HTERT RPE-1 (cell line): Measurements from ENCODE around the gene ABCB9.

ENCODE experiments used
- in situ Hi-C: fragments of 300-500 bp; cut with MboI; formaldehyde crosslinking; loops from 4 replicates; pipeline ENCODE4 v1.14.3; 2020; ENCODE audit warnings: low sequenced_read_pairs

The ABCB9 gene

DNA sequence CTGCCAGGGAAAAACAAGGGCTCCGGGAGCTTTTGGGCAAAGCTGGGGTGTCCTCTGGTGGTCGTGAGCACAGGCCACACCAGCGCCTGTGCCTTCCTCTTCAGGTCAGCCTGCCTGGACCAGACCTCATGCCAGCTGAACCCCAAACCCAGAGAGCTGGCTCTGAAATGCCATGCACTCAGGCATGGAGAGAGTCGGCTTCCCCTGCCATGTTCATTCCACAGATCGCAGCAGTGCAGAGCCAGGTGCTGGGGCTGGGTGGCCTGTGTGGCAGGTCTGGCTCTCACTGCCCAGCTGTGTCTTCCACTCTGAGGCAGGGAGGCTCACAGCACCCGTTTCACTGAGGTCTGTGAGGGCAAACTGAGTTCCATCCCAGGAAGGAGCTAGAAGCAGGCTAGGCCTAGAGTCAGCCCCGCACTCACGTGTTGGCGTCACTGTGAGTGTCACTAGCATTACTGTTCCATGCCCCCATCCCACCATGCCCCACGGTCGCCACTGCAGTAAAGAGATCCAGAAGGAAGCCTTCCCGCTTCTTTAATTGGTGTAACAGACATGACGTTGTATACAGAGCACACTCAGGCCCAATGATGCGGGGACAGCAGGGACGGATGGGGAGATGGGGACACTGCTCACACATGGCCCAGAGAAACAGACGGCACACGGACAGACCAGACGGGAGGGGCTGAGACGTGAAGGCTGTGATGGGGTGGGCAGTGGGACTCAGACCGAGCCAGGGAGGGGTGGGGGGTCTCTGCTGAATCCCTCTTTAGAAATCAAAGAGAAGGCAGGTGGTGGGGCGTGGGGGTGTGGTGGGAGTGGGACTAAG, 16.9 kb upstream of the ABCB9 start:
- in situ Hi-C loops, result no loop called here

DNA sequence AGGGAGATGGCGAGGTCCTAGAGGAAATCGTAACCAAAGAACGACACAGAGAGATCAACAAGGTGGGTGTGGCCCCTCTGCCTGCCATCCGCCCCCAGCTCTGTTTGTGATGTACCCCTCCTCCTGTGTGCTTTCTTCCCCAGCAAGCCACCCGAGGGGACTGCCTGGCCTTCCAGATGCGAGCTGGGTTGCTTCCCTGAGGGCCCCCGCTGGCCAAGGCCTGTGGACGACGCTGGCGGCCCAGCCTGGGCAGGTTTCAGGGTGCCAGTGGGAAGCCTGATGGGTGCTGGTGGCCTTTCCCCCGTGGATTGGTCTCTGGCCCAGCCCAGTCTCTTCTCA, 16.2 kb upstream of the ABCB9 start:
- in situ Hi-C loops, result no loop called here

- in situ Hi-C loops, result no loop called here
These were observed 15.6 kb upstream of the ABCB9 start for GRCh38 chr12:122981587-122982476.

- in situ Hi-C loops, result no loop called here
These were observed 14.8 kb upstream of the ABCB9 start for GRCh38 chr12:122981036-122981471.

DNA sequence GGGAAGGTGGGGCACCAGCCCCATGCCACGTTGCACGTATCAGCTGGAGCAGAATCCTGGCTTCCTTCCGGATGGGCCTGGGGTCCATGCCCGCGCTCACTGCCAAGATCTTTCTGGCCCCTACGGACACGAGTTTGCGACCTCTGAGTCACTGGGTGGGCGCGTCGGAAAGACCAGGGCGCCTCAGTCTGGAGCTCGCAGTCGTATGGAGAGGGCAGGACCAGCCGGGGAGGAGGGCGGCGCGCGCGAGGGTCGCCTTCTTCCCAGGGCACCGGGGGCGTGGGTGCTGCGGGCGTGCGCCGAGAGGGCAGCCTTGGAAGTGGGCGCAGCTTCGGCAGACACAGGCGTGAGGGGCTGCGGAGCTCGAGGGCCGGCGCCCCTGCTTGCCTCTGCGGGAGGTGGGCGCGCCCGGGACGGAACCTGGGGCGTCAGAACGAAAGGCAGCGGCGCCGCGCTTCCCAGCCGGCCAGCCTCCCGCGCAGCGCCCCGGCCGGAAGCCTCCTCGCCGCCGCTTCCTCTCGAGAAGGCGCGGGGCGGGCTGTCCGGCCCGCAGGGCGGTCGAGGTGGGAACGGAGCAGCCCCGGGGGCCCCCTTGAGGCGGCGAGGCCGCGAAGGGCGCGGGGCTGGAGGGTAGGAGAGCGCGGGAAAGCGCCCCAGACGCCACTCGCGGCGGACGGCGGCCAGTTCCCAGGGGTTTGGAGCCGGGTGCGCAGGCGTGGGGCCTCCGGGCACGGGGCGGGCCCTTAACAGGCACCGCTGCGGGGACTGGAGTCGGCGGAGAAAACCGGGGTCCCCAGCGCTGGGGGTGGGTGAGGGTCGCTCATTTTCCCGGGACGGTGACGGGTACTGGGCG, 14.1 kb upstream of the ABCB9 start, which contains the start of gene ARL6IP4:
Gene ARL6IP4, plus strand, starts transcription at position 499 of the 853 bp plus-strand sequence. CDS start 459 bp downstream, outside the sequence.
- in situ Hi-C loops, result no loop called here

- in situ Hi-C loops, result no loop called here
These were observed 13.6 kb upstream of the ABCB9 start for GRCh38 chr12:122979908-122980182.

GRCh38 chr12:122979001-122979907, 13.0 kb upstream of the ABCB9 start:
- in situ Hi-C loops, result no loop called here

DNA sequence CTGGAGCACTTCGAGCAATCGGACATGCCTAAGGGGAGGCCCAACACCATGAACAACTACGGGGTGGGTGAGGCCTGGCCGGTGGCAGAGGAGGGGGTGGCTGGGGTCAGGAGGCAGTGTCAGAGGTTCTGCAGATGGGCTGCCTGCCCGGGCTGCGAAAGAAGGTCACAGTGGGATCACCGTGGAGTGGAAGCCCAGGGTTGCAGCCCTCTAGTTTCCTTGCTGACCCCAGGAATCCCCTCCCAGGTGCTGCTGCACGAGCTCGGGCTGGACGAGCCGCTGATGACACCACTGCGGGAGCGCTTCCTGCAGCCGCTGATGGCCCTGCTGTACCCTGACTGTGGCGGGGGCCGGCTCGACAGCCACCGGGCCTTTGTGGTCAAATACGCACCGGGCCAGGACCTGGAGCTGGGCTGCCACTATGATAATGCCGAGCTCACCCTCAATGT, 12.3 kb upstream of the ABCB9 start:
- in situ Hi-C loops, result no loop called here

DNA sequence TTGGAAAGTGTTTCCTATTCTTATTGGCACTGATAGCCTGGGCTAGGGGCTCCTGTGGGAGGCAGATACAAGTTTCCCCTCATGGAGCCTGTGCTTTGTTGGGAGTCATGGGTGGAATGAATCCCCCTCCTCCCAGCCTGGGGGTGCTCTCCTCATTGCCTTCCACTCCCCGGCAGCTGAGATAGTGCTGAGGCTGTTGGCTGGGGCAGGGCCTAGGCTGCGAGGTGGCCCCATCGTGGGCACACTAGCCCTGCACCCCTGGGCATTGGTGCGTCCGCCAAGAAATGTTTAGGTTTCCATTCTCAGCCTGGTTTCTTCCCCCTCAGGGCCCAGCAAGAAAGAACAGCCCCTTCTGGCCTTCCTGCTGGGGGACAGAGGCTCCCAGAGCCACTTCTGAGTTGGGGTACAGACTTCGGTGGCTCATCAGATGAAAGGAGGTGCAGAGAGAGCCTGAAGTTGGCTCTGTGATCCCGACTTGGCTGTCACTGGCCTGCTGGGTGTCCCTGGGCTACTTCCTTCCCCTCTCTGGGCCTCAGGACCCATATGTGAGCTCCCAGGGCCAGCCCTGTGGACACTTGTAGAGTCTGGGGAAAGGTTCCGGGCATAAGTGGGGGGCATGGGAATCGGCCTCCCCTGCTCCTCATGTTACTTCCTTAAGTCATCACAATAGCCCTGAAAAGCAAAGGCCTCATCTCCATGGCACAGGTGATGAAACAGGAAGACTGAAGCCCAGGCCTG, 11.6 kb upstream of the ABCB9 start:
- in situ Hi-C loops, result no loop called here

DNA sequence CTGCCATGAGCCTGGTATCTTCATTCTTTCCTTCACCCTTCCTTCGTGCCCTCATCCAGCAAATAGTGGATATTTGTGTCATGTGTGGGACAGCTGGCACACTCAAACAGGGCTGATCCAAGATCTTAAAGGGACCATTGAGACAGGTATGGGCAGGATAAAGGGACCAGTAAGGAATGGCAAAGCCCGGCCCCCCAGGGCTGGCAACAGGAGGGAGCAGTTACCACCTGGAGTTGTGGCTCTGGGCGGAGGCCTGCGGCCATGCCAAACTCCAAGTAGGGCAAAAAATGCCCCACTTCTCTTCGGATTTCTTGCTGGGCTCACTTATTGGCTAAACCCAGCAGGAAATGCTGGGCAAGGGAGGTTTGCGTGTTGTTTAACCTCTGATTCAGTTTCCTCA, 10.9 kb upstream of the ABCB9 start:
- in situ Hi-C loops, result no loop called here

DNA sequence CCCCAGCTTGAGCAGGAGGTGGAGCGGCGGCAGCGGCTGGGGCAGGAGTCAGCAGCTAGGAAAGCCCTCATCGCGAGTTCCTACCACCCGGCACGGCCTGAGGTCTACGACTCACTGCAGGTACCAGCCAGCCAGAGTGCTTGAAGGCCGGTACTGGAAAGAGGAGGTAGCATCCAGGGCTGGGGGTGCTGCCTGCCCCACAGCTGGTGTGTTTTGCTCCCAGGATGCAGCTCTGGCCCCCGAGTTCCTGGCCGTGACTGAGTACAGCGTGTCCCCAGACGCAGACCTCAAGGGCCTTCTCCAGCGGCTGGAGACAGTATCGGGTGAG, 10.3 kb upstream of the ABCB9 start:
- in situ Hi-C loops, result no loop called here

GRCh38 chr12:122975790-122976647, 9.8 kb upstream of the ABCB9 start:
- in situ Hi-C loops, result no loop called here

DNA sequence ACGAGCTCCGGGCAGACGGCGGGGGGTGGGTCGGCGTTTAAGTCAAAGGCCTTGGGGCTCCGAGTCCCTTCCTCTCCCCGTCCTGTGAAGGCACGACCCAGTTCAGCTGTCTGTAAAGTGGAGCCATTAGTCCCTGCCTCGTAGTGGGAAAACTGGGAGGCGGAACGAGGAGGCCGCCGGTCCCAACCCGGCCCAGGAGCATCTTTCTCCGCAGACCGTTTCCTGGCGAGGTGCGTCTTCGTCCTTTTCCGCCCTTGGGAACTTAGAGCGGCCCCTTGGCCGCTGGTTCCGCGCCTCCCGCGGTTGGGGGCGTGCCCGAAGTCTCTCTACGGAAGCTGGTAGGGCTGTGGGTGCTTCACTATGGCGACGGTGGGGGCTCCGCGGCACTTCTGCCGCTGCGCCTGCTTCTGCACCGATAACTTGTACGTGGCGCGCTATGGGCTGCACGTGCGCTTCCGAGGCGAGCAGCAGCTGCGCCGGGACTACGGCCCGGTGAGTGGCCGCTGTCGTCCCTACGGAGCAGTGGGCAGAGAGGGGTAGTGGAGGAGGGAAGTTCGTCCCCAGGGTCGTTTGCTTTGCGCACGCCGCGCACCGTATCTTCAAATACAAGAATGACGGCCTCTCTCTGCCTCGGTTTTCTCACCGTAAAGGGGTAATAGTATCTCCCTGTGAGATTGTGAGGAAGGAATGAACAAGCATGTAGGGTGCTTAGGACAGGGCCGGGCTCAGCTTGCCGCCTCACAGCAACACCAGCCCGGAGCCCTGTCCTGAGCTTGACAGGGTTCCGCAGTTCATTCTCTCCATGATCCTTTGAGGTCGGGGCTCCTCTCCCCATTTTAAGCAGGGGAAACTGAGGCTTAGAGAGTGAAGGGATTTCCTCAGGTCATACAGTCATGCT, 8.9 kb upstream of the ABCB9 start, which contains the start of gene OGFOD2:
Gene OGFOD2, plus strand, starts transcription at position 353 of the 898 bp plus-strand sequence. Its CDS starts 8 bp downstream, at position 361.
- in situ Hi-C loops, result no loop called here

- in situ Hi-C loops, result no loop called here
These were observed 8.1 kb upstream of the ABCB9 start for GRCh38 chr12:122974274-122974891.

- in situ Hi-C loops, result no loop called here
These were observed 3.4 kb upstream of the ABCB9 start for GRCh38 chr12:122969676-122970075.

DNA sequence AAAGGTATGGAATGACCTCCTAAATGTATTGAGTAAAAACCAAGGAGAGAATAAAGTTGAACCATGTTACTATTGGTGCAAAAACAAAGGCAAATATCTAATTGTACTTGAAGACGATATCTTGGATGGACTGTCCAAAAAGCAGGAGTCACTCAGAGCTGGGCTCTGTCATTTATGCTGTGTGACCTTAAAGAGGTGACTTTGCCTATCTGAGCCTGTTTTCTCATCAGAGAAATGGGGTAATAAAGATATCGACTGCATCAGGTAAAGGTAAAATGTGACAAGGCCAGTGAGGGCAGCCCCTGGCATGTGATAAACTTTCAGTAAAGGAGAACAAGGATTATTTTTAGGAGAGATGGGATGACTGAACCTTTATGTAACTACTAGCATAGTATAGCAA, 1.8 kb upstream of the ABCB9 start:
- in situ Hi-C loops, result no loop called here
